ENCODE results near the gene SLC8A2.

- TF ChIP-seq CTCF (IDR thresholded peaks at IDR 0.05): no peak
- no peak for TF ChIP-seq EZH2 (IDR thresholded peaks at IDR 0.05)
- no peak for TF ChIP-seq EZH2phosphoT487 (IDR thresholded peaks at IDR 0.05)
Observed at GRCh38 chr19:47514151-47514868, 42.6 kb upstream of the SLC8A2 start.
